H1 (cell line): ENCODE data around the gene OPN3. TPM values are rescaled to one million over a fixed set of nuclear protein-coding genes. Genes with fewer than 3 reads are reported as not detected.

Experiments
- CTCF ChIA-PET: fragments of 300-600 bp; sonication (Branson Sonifier 250); formaldehyde crosslinking; loops from one replicate; lab custom pipeline; 2021; ENCODE audit not compliant: partially characterized antibody; lab: Charles Lee
- POLR2A ChIA-PET: fragments of 300-600 bp; sonication (Branson Sonifier 250); formaldehyde crosslinking; loops from one replicate; lab custom pipeline; 2021; ENCODE audit warnings: inconsistent platforms; ENCODE audit not compliant: partially characterized antibody; lab: Charles Lee
- DNase-seq, 2 experiments: peaks; one replicate each; pipeline versions ENCODE4 v3.0.0 to v3.0.0-alpha.2; 2010 to 2022; ENCODE audit warnings: low spot score in 2 of 2, low read depth in 1 of 2, mixed read lengths in 1 of 2
- FAIRE-seq: peaks from 2 replicates; lab custom pipeline; 2011; peaks lifted over from hg19 to GRCh38; lab: Jason Lieb, UNC
- H2AFZ ChIP-seq: 2 replicates; pipeline ENCODE4 v1.8.1; 2012; ENCODE audit warnings: low read length, inconsistent platforms
- H2AK5ac ChIP-seq: 2 replicates; pipeline ENCODE4 v1.6.1; 2013; ENCODE audit warnings: low read depth, low read length
- H2BK120ac ChIP-seq: replicated peaks from 2 replicates; pipeline ENCODE3; 2013; ENCODE audit warnings: low read depth, low read length, inconsistent platforms
- H2BK12ac ChIP-seq: 2 replicates; pipeline ENCODE4 v1.6.1; 2013; ENCODE audit warnings: low read depth, low read length
- H2BK15ac ChIP-seq: 2 replicates; pipeline ENCODE4 v1.6.1; 2013; ENCODE audit warnings: low read length
- H2BK20ac ChIP-seq: 2 replicates; pipeline ENCODE4 v1.6.1; 2013; ENCODE audit warnings: low read length
- H2BK5ac ChIP-seq: 2 replicates; pipeline ENCODE4 v1.6.1; 2013; ENCODE audit warnings: low read depth, low read length
- H3K14ac ChIP-seq: 2 replicates; pipeline ENCODE4 v1.6.1; 2013; ENCODE audit warnings: inconsistent platforms; ENCODE audit not compliant: insufficient read length
- H3K18ac ChIP-seq: 2 replicates; pipeline ENCODE4 v1.6.1; 2013; ENCODE audit warnings: low read length; ENCODE audit errors: extremely low read depth
- H3K23ac ChIP-seq: 2 replicates; pipeline ENCODE4 v1.6.1; 2013; ENCODE audit warnings: inconsistent platforms; ENCODE audit not compliant: insufficient read length
- H3K23me2 ChIP-seq: 2 replicates; pipeline ENCODE4 v1.6.1; 2013; ENCODE audit warnings: low read depth, low read length
- H3K27ac ChIP-seq: 2 replicates; pipeline ENCODE4 v1.6.1; 2011; ENCODE audit warnings: low read depth, low read length, inconsistent platforms
- H3K27me3 ChIP-seq, 4 experiments: replicated peaks in 1 of 4; 1 replicate in 1 of 4; 2 replicates in 3 of 4; pipeline versions ENCODE4 v1.6.1 to v1.8.1; 2011 to 2013; ENCODE audit warnings: low read length in 3 of 4, mild to moderate bottlenecking in 3 of 4, inconsistent platforms in 2 of 4, mixed read lengths in 2 of 4, moderate library complexity in 1 of 4; ENCODE audit not compliant: control insufficient read depth in 3 of 4, insufficient read depth in 3 of 4; ENCODE audit errors: extremely low read depth in 1 of 4
- H3K36me3 ChIP-seq, 4 experiments: 2 replicates each; pipeline versions ENCODE4 v1.6.1 to v1.8.1; 2011 to 2013; ENCODE audit warnings: mild to moderate bottlenecking in 4 of 4, low read length in 3 of 4, moderate library complexity in 2 of 4, control low read depth in 1 of 4, inconsistent platforms in 1 of 4; ENCODE audit not compliant: insufficient read depth in 4 of 4, control insufficient read depth in 2 of 4
- H3K4ac ChIP-seq: replicated peaks from 2 replicates; pipeline ENCODE3; 2013; ENCODE audit warnings: low read length, low read depth, mixed read lengths, inconsistent platforms; ENCODE audit not compliant: insufficient read length
- H3K4me1 ChIP-seq, 4 experiments: replicated peaks in 1 of 4; 1 replicate in 1 of 4; 2 replicates in 3 of 4; pipeline versions ENCODE4 v1.6.1 to v1.8.1; 2011 to 2013; ENCODE audit warnings: low read length in 3 of 4, inconsistent platforms in 2 of 4, mixed read lengths in 1 of 4; ENCODE audit not compliant: insufficient read depth in 4 of 4, control insufficient read depth in 3 of 4
- H3K4me2 ChIP-seq, 2 experiments: 2 replicates each; pipeline versions ENCODE4 v1.6.1 to v1.8.1; 2011 to 2013; ENCODE audit warnings: low read depth in 2 of 2, low read length in 2 of 2, control low read depth in 1 of 2, inconsistent platforms in 1 of 2, mild to moderate bottlenecking in 1 of 2; ENCODE audit not compliant: insufficient read depth in 1 of 2
- H3K4me3 ChIP-seq, 4 experiments: fragments of 200-600, 300-600 bp in 1 of 4; sonication (generic), shearing (Covaris generic), sonication (Bioruptor Twin) in 1 of 4; 2 replicates each; pipeline versions ENCODE4 v1.5.1 to v1.8.1; 2011 to 2016; ENCODE audit warnings: low read length in 4 of 4, low read depth in 3 of 4, control low read depth in 2 of 4, inconsistent platforms in 2 of 4, mild to moderate bottlenecking in 2 of 4, mixed read lengths in 1 of 4, moderate library complexity in 1 of 4; ENCODE audit not compliant: insufficient read depth in 2 of 4; ENCODE audit errors: extremely low read depth in 1 of 4
- H3K56ac ChIP-seq: replicated peaks from 2 replicates; pipeline ENCODE3; 2013; ENCODE audit warnings: low read depth, mild to moderate bottlenecking, mixed read lengths, low read length, inconsistent platforms; ENCODE audit not compliant: insufficient read length
- H3K79me1 ChIP-seq: 2 replicates; pipeline ENCODE4 v1.6.1; 2013; ENCODE audit warnings: low read depth, low read length, control low read depth
- H3K79me2 ChIP-seq, 2 experiments: 2 replicates each; pipeline versions ENCODE4 v1.6.1 to v1.8.1; 2012 to 2013; ENCODE audit warnings: low read length in 2 of 2, mild to moderate bottlenecking in 2 of 2, inconsistent platforms in 1 of 2; ENCODE audit not compliant: insufficient read depth in 2 of 2, control insufficient read depth in 1 of 2
- H3K9ac ChIP-seq, 4 experiments: replicated peaks in 1 of 4; 1 replicate in 1 of 4; 2 replicates in 3 of 4; pipeline versions ENCODE4 v1.6.1 to v1.8.1; 2011 to 2013; ENCODE audit warnings: low read depth in 3 of 4, low read length in 3 of 4, control low read depth in 2 of 4, mild to moderate bottlenecking in 2 of 4, moderate library complexity in 2 of 4, inconsistent platforms in 1 of 4; ENCODE audit errors: extremely low read depth in 1 of 4
- H3K9me3 ChIP-seq, 2 experiments: 2 replicates each; pipeline versions ENCODE4 v1.6.1 to v1.8.1; 2012 to 2013; ENCODE audit warnings: mild to moderate bottlenecking in 2 of 2, moderate library complexity in 2 of 2, control low read depth in 1 of 2, inconsistent platforms in 1 of 2, low read depth in 1 of 2, low read length in 1 of 2, mixed read lengths in 1 of 2; ENCODE audit not compliant: insufficient read depth in 2 of 2
- H4K20me1 ChIP-seq, 2 experiments: replicated peaks in 1 of 2; 2 replicates each; pipeline versions ENCODE3 to v1.8.1; 2011 to 2013; ENCODE audit warnings: inconsistent platforms in 2 of 2, low read length in 2 of 2, mild to moderate bottlenecking in 1 of 2; ENCODE audit not compliant: insufficient read depth in 2 of 2, control insufficient read depth in 1 of 2
- H4K5ac ChIP-seq: 2 replicates; pipeline ENCODE4 v1.6.1; 2013; ENCODE audit warnings: low read length, low read depth, mixed read lengths, inconsistent platforms; ENCODE audit not compliant: insufficient read length
- H4K8ac ChIP-seq: 2 replicates; pipeline ENCODE4 v1.8.0; 2013; ENCODE audit warnings: mild to moderate bottlenecking, moderate library complexity, low read length, inconsistent platforms; ENCODE audit not compliant: insufficient read depth; ENCODE audit errors: extremely low read depth
- H4K91ac ChIP-seq: replicated peaks from 2 replicates; pipeline ENCODE3; 2013; ENCODE audit warnings: low read length, mixed read lengths, inconsistent platforms; ENCODE audit not compliant: insufficient read length
- RNF2 ChIP-seq: fragments of 200-900, 300-1000 bp; sonication (generic); IDR thresholded peaks from 2 replicates; pipeline ENCODE4 v1.7.1; 2016; ENCODE audit warnings: borderline replicate concordance, low read depth, mild to moderate bottlenecking, antibody characterized with exemption, low read length; ENCODE audit not compliant: poor library complexity, severe bottlenecking; ENCODE audit errors: missing control alignments
- polyA plus RNA-seq, 7 experiments: library from polyadenylated mRNA; depleted of rRNA in 3 of 7; stranded (reverse) in 5 of 7; unstranded in 2 of 7; fragments of >200 nt in 5 of 7; fragments of 200-250 nt in 2 of 7; gene quantifications; 1 replicate in 5 of 7; 2 replicates in 1 of 7; 4 replicates in 1 of 7; pipeline versions ENCODE4 v1.2.1 to v1.2.3, GENCODE V29; 2011 to 2013; ENCODE audit warnings: missing spikeins in 2 of 7, mixed read lengths in 2 of 7
- total RNA-seq: library from RNA; stranded (reverse); fragmentation: NEBNext Ultra II Directional; extraction: Animal tissue kit (Norgen Biotek cat#: 25700); gene quantifications from 2 replicates; pipeline ENCODE4 v1.2.1, GENCODE V29; 2021

The OPN3 gene
- total and polyA plus RNA-seq, 2 of the 8 experiments (the other 6 are each of a cell fraction or from before 2014, with no cell fraction given) = 8.8 to 19.4 TPM

DNA sequence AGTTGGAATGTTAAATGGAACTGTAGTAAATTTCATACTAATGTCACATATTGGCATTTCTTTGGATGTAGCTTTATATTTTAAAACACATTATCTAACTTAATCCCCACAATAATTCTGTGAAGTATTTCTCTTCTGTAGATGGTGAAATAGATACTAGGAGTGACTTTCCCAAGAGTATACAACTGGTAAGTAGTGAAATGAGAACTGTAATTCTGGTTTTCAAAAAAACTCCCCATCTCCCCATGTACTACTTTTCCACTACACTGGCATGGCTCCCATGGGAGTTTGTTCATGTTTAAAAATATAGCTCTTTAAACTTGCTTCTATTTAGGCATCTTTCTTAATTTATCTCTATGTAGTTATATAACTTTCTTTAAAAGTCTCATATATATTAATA is 10.2 kb downstream of the OPN3 start:
- no peak overlapping the region for H4K5ac ChIP-seq
- peaks cover 2 to 3% of the 10 kb centered on the region in 2 experiments for H4K20me1 ChIP-seq
- peaks cover 0 to 46% of the 10 kb centered on the region in 2 experiments; a peak in 3 of 4 replicates for H3K79me2 ChIP-seq
- H2BK5ac ChIP-seq = no peak overlapping the region
- no peak overlapping the region for H3K4me2 ChIP-seq
- ChIA-PET CTCF (interaction anchor here (0.7 to 1.7 kb wide), 4 partner anchors 12 to 203 kb away, joined by 3 to 5 read pairs (median 3); no protein-coding TSS in a partner anchor), POLR2A (no interaction called here)
- no peak overlapping the region for H3K4me3 ChIP-seq
- no peak overlapping the region for H3K27ac ChIP-seq
- H3K9me3 ChIP-seq = no peaks in the 10 kb centered on the region
- H4K91ac ChIP-seq = no peak overlapping the region
- H3K4me1 ChIP-seq = peaks cover 0 to 3% (median 0%) of the 10 kb centered on the region in 4 experiments; a peak in 3 of 7 replicates
- FAIRE-seq (no peak), DNase-seq (no peak)
- H3K14ac ChIP-seq = no peak overlapping the region
- H3K36me3 ChIP-seq = peaks cover 0 to 26% (median 7%) of the 10 kb centered on the region in 4 experiments; a peak in 5 of 8 replicates
- no peak overlapping the region for H3K56ac ChIP-seq
- no peak overlapping the region for H2BK20ac ChIP-seq
- H3K23me2 ChIP-seq = no peaks in the 10 kb centered on the region
- no peak overlapping the region for H2BK12ac ChIP-seq
- TF ChIP-seq RNF2 = no peak
- TF ChIP-seq, all 59 proteins: peak for 0
- H4K8ac ChIP-seq = no peak overlapping the region
- H3K23ac ChIP-seq = no peak overlapping the region
- no peak overlapping the region for H3K18ac ChIP-seq
- H3K79me1 ChIP-seq = no peaks in the 10 kb centered on the region
- H2AFZ ChIP-seq = no peak overlapping the region
- no peaks in the 10 kb centered on the region for H3K27me3 ChIP-seq
- H3K4ac ChIP-seq = no peak overlapping the region
- no peak overlapping the region for H2AK5ac ChIP-seq
- no peak overlapping the region for H2BK120ac ChIP-seq
- no peak overlapping the region for H2BK15ac ChIP-seq
- no peak overlapping the region for H3K9ac ChIP-seq
